Activated naive CD8-positive, alpha-beta T cell treated with anti-CD3 and anti-CD28 coated beads, Interleukin-2, amount 50 U/mL, for 24 hours (primary cell): ENCODE measurements around the gene NIBAN1.
"Not testable (repeated sequence)": the region's sequence is repeated elsewhere in the genome, so short reads cannot be mapped to it uniquely, and the experiment has no call there.

ENCODE experiments used
- ATAC-seq: fragments of 150-1000 bp; cut with Tn5 transposase; one replicate; pipeline ENCODE4 v1.10.0; 2021
- DNase-seq: peaks from one replicate; pipeline ENCODE4 v3.0.0; 2021
- H3K27ac Mint-ChIP-seq: one replicate; pipeline ENCODE4 v1.8.0; 2021; ENCODE audit warnings: mild to moderate bottlenecking, mixed read lengths
- H3K27me3 Mint-ChIP-seq: one replicate; pipeline ENCODE4 v1.8.0; 2021; ENCODE audit warnings: mixed read lengths
- H3K36me3 Mint-ChIP-seq: one replicate; pipeline ENCODE4 v1.8.0; 2021; ENCODE audit warnings: low read depth, mixed read lengths
- H3K4me1 Mint-ChIP-seq: one replicate; pipeline ENCODE4 v1.8.0; 2021; ENCODE audit warnings: mixed read lengths
- H3K4me3 Mint-ChIP-seq: one replicate; pipeline ENCODE4 v1.8.0; 2021; ENCODE audit warnings: mild to moderate bottlenecking, moderate library complexity, mixed read lengths
- H3K9me3 Mint-ChIP-seq: one replicate; pipeline ENCODE4 v1.8.0; 2021; ENCODE audit warnings: mixed read lengths

Gene NIBAN1, protein sequence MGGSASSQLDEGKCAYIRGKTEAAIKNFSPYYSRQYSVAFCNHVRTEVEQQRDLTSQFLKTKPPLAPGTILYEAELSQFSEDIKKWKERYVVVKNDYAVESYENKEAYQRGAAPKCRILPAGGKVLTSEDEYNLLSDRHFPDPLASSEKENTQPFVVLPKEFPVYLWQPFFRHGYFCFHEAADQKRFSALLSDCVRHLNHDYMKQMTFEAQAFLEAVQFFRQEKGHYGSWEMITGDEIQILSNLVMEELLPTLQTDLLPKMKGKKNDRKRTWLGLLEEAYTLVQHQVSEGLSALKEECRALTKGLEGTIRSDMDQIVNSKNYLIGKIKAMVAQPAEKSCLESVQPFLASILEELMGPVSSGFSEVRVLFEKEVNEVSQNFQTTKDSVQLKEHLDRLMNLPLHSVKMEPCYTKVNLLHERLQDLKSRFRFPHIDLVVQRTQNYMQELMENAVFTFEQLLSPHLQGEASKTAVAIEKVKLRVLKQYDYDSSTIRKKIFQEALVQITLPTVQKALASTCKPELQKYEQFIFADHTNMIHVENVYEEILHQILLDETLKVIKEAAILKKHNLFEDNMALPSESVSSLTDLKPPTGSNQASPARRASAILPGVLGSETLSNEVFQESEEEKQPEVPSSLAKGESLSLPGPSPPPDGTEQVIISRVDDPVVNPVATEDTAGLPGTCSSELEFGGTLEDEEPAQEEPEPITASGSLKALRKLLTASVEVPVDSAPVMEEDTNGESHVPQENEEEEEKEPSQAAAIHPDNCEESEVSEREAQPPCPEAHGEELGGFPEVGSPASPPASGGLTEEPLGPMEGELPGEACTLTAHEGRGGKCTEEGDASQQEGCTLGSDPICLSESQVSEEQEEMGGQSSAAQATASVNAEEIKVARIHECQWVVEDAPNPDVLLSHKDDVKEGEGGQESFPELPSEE

DNA sequence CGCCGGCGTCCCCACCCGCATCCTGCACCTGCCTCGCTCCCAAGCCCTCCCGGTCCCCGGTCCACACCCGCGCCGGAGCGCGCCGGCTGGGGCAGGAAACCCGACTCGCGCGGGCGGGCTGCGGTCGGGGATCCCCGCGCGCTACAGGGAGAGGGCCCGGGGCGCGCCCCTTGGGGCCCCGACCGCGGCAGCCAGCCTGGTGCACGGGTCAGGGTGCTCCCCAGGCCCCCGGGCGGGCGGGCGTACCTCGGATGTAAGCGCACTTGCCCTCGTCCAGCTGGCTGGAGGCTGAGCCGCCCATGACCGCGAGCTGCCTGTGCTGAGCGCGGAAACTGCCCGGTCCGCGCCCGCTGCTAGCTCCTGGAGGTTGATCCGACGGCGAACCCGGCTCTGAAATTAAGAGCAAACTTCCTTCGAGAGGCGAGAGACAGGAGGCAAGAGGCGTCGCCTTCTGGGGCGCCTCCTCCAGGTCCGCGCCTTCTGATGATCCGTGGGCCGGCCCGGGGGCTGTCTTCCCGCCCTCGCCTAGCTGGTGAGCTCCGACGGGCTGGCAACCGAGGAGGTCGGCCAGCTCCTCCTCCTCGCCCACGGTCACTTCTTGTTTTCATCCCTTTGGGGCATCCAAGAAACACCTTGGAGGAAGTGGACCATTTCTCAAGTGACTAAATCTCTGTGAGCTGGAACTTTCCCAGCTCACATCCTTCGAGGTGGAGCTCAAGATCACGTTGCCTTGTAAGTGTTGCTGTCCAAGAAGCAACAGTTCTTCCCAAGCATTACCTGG is at the start of gene NIBAN1:
Gene NIBAN1 (minus strand): TSS at position 453 of the 781 bp plus-strand sequence. CDS start 152 bp downstream, at position 301.
- Mint-ChIP-seq H3K4me3 (peak within 1 kb of the TSS; percentile 93), H3K4me1 (peaks cover 58% of the 10 kb centered on the region), H3K36me3 (peaks cover 8% of the 10 kb centered on the region), H3K27ac (peak within 1 kb of the TSS; percentile 100), H3K9me3 (no peaks in the 10 kb centered on the region), H3K27me3 (peaks cover 33% of the 10 kb centered on the region)
- DNase-seq, result peak; percentile 75
- ATAC-seq, result peak; percentile 78

DNA sequence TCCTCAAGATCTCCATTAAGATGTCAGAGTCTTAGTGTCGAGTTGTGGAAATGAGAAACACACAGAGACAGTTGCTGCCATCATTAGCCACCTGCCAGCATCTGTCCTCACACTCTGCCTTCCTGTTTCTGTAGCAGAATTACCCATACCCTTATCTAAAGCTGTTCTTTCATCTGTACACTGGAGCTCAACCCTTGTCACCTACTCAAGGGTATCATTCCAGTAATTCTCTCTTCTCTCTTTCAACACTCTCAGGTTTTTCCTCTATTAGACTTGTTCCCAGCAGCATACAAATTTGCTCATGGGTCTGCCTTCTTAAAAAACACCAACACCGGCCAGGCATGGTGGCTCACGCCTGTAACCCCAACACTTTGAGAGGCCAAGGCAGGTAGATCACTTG is 43.7 kb upstream of the NIBAN1 start:
- Mint-ChIP-seq H3K4me1 (no peaks in the 10 kb centered on the region), H3K36me3 (no peaks in the 10 kb centered on the region), H3K4me3 (no peak overlapping the region), H3K27me3 (no peaks in the 10 kb centered on the region), H3K9me3 (no peaks in the 10 kb centered on the region), H3K27ac (no peak overlapping the region)
- ATAC-seq, result no peak
- no peak for DNase-seq

DNA sequence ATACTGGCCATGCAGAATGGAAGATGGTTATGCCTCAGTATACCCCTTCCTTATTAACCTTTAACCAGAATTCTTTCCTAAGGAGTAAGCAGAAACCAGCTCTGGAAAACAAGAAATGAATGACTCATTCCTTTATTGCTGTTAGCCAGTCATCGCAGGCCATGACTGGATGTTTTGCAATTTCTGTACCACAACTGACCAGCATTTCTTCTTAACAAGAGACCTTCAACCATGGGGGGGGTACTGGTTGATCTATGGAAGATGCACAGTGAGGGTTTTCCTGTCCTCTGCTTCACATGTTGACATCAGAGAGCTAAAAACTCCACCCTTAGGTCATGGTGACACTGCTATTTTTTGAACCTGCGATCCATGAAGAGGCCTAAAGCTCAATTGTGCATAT is 43.0 kb upstream of the NIBAN1 start:
- Mint-ChIP-seq H3K9me3 (no peaks in the 10 kb centered on the region), H3K27me3 (peaks cover 1% of the 10 kb centered on the region), H3K27ac (no peak overlapping the region), H3K36me3 (no peaks in the 10 kb centered on the region), H3K4me1 (no peaks in the 10 kb centered on the region), H3K4me3 (no peak overlapping the region)
- DNase-seq, result no peak
- ATAC-seq, result no peak

DNA sequence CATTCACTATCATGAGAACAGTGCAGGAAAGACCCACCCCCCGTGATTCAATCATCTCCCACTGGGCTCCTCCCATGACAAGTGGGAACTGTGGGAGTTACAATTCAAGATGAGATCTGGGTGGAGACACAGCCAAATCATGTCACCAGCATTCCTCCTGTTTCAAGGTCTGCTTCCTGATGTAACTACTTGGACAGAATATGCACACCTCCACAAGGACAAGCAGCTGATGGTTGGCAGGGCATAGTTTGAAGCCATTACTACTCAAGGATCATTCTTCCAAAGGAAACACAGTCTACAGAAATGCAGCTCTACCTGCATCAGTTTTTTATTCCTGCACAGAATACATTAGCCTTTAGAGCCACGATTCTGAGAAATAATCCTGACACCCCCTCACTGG is 42.6 kb upstream of the NIBAN1 start:
- Mint-ChIP-seq H3K9me3 (no peaks in the 10 kb centered on the region), H3K36me3 (no peaks in the 10 kb centered on the region), H3K27ac (no peak overlapping the region), H3K27me3 (peaks cover 4% of the 10 kb centered on the region), H3K4me3 (no peak overlapping the region), H3K4me1 (no peaks in the 10 kb centered on the region)
- DNase-seq, result no peak
- ATAC-seq, result no peak

DNA sequence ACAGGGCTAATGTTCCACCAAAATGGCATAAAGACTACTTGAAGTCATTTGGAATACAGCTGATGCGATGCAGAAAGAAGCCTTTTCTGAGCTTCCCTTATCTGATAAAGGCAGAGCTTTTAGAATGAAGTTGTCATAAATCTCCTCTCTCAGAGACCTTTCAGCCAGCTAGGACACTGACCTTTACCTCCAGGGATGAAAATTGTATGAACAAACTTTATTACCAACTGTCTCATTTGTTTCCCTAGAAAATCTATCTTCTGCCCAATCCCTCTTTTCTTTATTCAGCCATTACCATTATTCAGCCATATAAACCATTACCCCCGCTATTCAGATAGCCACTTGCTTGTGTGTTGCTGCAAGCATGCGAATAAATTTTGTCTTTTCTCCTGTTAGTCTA is 41.3 kb upstream of the NIBAN1 start:
- Mint-ChIP-seq H3K4me3 (no peak overlapping the region), H3K27ac (no peak overlapping the region), H3K27me3 (peaks cover 7% of the 10 kb centered on the region), H3K9me3 (no peaks in the 10 kb centered on the region), H3K4me1 (no peaks in the 10 kb centered on the region), H3K36me3 (no peaks in the 10 kb centered on the region)
- DNase-seq (no peak), ATAC-seq (no peak)

DNA sequence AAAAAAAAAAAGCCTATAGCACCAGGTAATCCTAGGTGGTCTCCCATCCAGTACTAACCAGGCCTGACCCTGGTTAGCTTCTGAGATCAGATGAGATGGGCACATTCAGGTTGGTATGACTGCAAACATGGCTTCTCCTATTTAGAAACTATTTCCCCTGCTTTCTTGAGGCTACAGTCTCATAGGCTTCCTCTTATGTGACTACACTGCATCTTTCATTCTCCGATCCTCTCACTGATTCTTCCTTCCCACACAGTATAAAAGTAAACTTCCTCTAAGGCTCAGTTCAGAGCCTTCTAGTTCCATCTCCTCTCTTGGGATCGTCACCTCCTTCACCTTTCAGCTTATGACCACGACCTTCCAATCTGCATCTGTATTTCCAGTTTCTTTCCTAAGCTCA is 40.6 kb upstream of the NIBAN1 start:
- Mint-ChIP-seq H3K9me3 (no peaks in the 10 kb centered on the region), H3K27ac (no peak overlapping the region), H3K4me1 (no peaks in the 10 kb centered on the region), H3K27me3 (peaks cover 10% of the 10 kb centered on the region), H3K36me3 (no peaks in the 10 kb centered on the region), H3K4me3 (no peak overlapping the region)
- no peak for DNase-seq
- ATAC-seq, result no peak

DNA sequence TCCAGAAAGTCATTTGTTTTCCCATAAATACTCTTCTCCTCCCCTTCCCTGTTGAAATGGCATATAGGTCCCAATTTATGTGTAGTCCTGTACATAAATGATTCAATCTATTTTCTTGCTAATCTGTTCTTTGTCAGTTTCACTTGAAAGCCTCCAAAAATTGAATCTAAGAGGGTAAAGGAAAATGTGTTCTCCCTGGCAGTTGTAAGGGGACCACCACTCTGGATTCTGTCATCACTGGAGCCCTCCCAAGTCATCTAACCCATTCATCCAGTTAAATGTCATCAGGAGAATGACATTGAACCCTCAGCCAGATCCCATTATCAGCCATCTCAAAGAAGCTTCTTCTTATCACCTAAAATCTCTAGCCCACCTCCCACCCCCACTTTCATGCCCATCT is 36.1 kb upstream of the NIBAN1 start:
- DNase-seq (no peak), ATAC-seq (no peak)
- Mint-ChIP-seq H3K9me3 (no peaks in the 10 kb centered on the region), H3K4me1 (no peaks in the 10 kb centered on the region), H3K4me3 (no peak overlapping the region), H3K36me3 (no peaks in the 10 kb centered on the region), H3K27ac (no peak overlapping the region), H3K27me3 (peaks cover 10% of the 10 kb centered on the region)

DNA sequence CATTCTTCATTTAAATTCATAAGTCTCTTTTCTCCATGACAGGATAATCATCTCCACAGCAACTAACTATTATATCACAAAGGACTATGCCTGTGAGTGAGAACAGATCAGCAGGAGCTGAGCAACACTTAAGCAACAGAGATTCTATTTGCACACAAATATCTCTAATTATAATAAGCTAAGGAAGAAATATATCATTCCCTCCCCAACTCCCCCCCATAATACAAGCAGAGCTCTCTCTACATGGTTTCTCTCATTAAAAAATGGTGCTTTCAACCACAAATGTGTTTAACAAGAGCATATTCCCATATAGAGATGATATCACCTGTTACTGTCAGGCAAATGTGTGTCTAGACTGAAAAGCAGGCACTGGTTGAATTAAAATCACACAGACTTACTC is 34.5 kb upstream of the NIBAN1 start:
- Mint-ChIP-seq H3K36me3 (no peaks in the 10 kb centered on the region), H3K27ac (no peak overlapping the region), H3K27me3 (peaks cover 10% of the 10 kb centered on the region), H3K4me1 (no peaks in the 10 kb centered on the region), H3K9me3 (no peaks in the 10 kb centered on the region), H3K4me3 (no peak overlapping the region)
- DNase-seq (no peak), ATAC-seq (no peak)

DNA sequence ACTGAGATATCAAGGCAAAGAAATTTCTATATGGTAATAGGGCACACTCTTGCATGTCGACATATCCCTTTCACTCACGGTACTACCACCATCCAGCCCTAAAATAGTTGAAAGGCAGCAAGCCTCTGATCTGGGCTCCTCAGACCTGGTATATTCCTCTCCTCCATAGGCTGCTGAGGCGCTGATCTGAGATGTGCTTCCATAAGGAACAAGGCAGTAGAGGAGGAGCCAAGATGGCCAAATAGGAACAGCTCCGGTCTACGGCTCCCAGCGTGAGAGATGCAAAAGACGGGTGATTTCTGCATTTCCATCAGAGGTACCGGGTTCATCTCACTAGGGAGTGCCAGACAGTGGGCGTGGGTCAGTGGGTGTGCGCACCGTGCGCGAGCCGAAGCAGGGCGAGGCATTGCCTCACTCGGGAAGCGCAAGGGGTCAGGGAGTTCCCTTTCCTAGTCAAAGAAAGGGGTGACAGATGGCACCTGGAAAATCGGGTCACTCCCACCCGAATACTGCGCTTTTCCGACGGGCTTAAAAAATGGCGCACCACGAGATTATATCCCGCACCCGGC is 27.1 kb upstream of the NIBAN1 start:
- not testable (repeated sequence) for H3K36me3 Mint-ChIP-seq, H3K4me1 Mint-ChIP-seq, H3K4me3 Mint-ChIP-seq, DNase-seq, ATAC-seq, H3K9me3 Mint-ChIP-seq, H3K27ac Mint-ChIP-seq
- peaks cover 20% of the 10 kb centered on the region for H3K27me3 Mint-ChIP-seq

DNA sequence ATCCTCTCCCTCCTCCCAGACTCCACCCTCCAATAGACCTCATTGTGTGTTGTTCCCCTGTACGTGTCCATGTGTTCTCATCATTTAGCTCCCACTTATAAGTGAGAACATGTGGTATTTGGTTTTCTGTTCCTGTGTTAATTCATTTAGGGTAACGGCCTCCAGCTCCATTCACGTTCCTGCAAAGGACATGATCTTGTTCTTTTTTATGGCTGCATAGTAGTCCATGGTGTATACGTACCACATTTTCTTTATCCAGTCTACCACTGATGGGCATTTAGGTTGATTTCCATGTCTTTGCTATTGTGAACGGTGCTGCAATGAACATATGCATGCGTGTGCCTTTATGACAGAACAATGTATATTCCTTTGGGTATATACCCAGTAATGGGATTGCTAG is 25.7 kb upstream of the NIBAN1 start:
- DNase-seq, H3K4me3 Mint-ChIP-seq, H3K36me3 Mint-ChIP-seq, H3K27ac Mint-ChIP-seq, H3K9me3 Mint-ChIP-seq, H3K4me1 Mint-ChIP-seq, ATAC-seq: not testable (repeated sequence)
- H3K27me3 Mint-ChIP-seq, result peaks cover 21% of the 10 kb centered on the region

DNA sequence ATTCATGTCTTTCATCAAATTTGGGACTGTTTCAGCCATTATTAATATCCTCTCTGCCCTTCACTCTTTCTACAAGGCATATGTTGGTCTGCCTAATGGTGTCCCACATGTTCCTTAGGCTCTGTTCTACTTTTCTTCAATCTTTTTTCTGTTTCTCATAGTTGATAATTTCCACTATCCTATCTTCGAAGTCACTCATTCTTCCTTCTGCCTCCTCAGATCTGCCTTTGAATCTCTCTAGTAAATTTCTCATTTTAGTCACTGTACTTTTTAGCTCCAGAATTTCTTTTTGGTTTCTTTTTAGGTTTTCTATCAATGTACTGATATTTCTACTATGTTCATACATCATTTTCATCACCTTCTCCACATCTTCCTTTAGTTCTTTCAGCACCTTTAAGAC is 20.0 kb upstream of the NIBAN1 start:
- Mint-ChIP-seq H3K4me3 (no peak overlapping the region), H3K9me3 (peaks cover 10% of the 10 kb centered on the region), H3K36me3 (peaks cover 6% of the 10 kb centered on the region), H3K27ac (no peak overlapping the region), H3K4me1 (no peaks in the 10 kb centered on the region), H3K27me3 (peaks cover 20% of the 10 kb centered on the region)
- ATAC-seq, result no peak
- DNase-seq, result no peak

DNA sequence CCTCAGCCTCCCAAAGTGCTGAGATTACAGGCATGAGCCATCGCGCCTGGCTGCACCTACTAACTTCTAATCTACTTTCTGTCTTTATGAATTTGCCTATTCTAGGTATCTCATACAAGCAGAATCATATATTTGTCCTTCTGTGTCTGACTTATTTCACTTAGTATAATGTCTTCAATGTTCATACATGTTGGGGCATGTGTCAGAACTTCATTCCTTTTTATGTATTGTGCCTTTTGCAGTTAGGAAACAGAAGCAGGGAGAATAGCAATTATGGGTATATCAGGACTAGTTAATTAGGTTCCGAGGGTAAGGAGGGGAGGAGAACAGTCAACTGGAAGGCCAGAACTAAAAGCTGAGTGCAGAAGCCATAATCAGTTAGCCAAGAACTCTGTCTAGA is 18.0 kb upstream of the NIBAN1 start:
- H3K4me3 Mint-ChIP-seq, result no peak overlapping the region
- DNase-seq (no peak), ATAC-seq (no peak)
- peaks cover 6% of the 10 kb centered on the region for H3K36me3 Mint-ChIP-seq
- H3K27ac Mint-ChIP-seq, result no peak overlapping the region
- H3K9me3 Mint-ChIP-seq, result peaks cover 10% of the 10 kb centered on the region
- no peaks in the 10 kb centered on the region for H3K4me1 Mint-ChIP-seq
- peaks cover 12% of the 10 kb centered on the region for H3K27me3 Mint-ChIP-seq

DNA sequence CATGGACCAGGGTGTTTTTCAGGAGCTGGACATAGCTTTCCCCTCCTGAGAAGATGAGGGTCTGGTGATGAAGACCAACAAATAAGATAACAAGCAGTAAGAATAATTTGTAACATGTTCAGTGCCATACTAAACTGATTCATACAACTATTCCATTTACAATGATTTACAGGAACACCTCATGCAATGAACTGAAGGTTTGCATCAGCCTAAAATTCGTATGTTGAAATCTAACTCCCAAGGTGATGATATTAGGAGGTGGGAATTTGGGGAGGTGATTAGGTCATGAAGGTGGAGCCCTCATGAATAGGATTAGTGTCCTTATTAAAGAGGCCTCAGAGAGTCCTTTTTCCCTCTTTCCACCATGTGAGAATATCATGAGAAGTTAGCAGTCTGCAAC is 15.9 kb upstream of the NIBAN1 start:
- Mint-ChIP-seq H3K4me1 (no peaks in the 10 kb centered on the region), H3K27me3 (peaks cover 20% of the 10 kb centered on the region), H3K9me3 (peaks cover 6% of the 10 kb centered on the region), H3K27ac (no peak overlapping the region), H3K36me3 (peaks cover 6% of the 10 kb centered on the region), H3K4me3 (no peak overlapping the region)
- DNase-seq (no peak), ATAC-seq (no peak)

DNA sequence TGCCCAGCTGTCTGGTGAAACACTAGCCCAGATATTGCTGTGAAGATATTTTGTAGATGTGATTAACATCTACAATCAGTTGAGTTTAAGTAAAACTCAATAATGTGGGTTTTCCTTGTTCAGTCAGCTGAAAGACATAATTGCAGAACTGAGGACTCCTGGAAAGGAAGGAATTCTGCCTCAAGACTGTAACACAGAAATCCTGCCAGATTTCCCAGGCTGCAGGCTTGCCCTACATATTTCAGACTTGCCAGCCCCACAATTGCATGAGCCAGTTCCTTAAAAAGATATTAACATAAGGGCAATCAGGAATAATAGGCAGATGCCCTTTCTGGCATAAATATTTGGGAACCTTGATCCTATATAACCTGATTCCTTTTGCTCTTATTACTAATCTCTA is 14.2 kb upstream of the NIBAN1 start:
- H3K27ac Mint-ChIP-seq, result no peak overlapping the region
- H3K9me3 Mint-ChIP-seq, result no peaks in the 10 kb centered on the region

More for the DNA sequence above, 14.2 kb upstream of the NIBAN1 start:
- H3K36me3 Mint-ChIP-seq, result no peaks in the 10 kb centered on the region
- peaks cover 13% of the 10 kb centered on the region for H3K27me3 Mint-ChIP-seq
- H3K4me3 Mint-ChIP-seq, result no peak overlapping the region
- DNase-seq, result no peak
- no peak for ATAC-seq
- H3K4me1 Mint-ChIP-seq, result no peaks in the 10 kb centered on the region
